Brain microvascular endothelial cell (primary cell): ENCODE results near the gene CREG1.

ENCODE experiments used
- DNase-seq: peaks from one replicate; pipeline ENCODE4 v3.0.0-alpha.2; 2020
- H3K27ac ChIP-seq: fragments of 250-450 bp; sonication (Bioruptor Pico); 2 replicates; pipeline ENCODE4 v1.5.1; 2020; ENCODE audit warnings: mild to moderate bottlenecking, moderate library complexity
- H3K27me3 ChIP-seq: fragments of 250-450 bp; sonication (Bioruptor Pico); replicated peaks from 2 replicates; pipeline ENCODE4 v1.5.1; 2020; ENCODE audit warnings: mild to moderate bottlenecking
- H3K36me3 ChIP-seq: fragments of 250-450 bp; sonication (Bioruptor Pico); replicated peaks from 2 replicates; pipeline ENCODE4 v1.5.1; 2020; ENCODE audit warnings: mild to moderate bottlenecking
- H3K4me3 ChIP-seq: 2 replicates; pipeline ENCODE4 v1.5.1; 2011; ENCODE audit warnings: low read depth, mild to moderate bottlenecking, control low read depth, low read length, moderate library complexity
- in situ Hi-C: cut with HindIII; loops from 2 replicates; pipeline ENCODE4 v1.10.0; 2017; ENCODE audit warnings: low sequenced_read_pairs, low pct_ligation_motif_present
- TF ChIP-seq, protein P1 (sequence below): IDR thresholded peaks from 2 replicates; pipeline ENCODE4 v1.5.1; 2011; ENCODE audit warnings: low read depth, mild to moderate bottlenecking, moderate library complexity, low read length, control low read depth, inconsistent platforms; ENCODE audit errors: missing control alignments

Gene CREG1

DNA sequence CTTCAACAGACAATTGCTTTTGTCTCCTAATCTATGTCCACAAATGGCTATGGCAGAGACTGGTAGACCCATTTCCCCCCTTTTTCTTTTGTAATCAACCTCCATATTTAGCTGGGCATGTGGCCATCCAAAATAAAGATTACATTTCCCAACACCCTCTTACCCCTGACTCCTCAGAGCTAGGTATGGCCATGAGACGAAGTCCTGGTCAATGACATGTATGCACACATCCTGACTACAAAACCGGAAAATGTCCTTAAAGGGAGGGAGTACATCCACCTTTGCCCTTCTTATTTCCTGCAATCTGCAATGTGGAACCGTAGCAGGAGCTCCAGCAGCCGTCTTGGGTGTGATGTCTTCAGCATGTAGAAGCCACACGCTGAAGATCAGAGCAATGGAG is 40.3 kb upstream of the CREG1 start:
- Histone ChIP-seq H3K27me3 (no peaks in the 10 kb centered on the region), H3K36me3 (no peaks in the 10 kb centered on the region), H3K4me3 (no peak overlapping the region), H3K27ac (no peak overlapping the region)
- TF ChIP-seq, protein P1, sequence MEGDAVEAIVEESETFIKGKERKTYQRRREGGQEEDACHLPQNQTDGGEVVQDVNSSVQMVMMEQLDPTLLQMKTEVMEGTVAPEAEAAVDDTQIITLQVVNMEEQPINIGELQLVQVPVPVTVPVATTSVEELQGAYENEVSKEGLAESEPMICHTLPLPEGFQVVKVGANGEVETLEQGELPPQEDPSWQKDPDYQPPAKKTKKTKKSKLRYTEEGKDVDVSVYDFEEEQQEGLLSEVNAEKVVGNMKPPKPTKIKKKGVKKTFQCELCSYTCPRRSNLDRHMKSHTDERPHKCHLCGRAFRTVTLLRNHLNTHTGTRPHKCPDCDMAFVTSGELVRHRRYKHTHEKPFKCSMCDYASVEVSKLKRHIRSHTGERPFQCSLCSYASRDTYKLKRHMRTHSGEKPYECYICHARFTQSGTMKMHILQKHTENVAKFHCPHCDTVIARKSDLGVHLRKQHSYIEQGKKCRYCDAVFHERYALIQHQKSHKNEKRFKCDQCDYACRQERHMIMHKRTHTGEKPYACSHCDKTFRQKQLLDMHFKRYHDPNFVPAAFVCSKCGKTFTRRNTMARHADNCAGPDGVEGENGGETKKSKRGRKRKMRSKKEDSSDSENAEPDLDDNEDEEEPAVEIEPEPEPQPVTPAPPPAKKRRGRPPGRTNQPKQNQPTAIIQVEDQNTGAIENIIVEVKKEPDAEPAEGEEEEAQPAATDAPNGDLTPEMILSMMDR = no peak
- no peak for DNase-seq
- in situ Hi-C loops = no loop called here

DNA sequence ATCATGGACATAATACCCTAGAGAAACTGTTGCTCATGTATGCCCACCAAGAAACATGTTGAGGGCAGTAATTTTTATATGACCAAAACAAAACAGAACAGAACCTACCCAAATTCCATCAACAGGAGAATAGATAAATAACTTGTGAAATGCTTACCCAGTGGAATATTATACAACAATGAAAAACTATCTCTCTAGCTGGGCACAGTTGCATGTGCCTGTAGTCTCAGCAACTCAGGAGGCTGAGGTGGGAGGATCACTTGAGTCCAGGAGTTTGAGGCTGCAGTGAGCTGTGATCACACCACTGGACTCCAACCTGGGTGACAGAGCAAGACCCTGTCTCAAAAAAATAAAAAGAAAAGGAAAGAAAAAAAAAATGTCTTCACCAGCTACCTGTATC is 38.9 kb upstream of the CREG1 start:
- no peaks in the 10 kb centered on the region for H3K36me3 ChIP-seq
- H3K27me3 ChIP-seq = no peaks in the 10 kb centered on the region
- TF ChIP-seq, protein P1 = no peak
- H3K27ac ChIP-seq = no peak overlapping the region
- H3K4me3 ChIP-seq = no peak overlapping the region
- DNase-seq = no peak
- in situ Hi-C loops = no loop called here

DNA sequence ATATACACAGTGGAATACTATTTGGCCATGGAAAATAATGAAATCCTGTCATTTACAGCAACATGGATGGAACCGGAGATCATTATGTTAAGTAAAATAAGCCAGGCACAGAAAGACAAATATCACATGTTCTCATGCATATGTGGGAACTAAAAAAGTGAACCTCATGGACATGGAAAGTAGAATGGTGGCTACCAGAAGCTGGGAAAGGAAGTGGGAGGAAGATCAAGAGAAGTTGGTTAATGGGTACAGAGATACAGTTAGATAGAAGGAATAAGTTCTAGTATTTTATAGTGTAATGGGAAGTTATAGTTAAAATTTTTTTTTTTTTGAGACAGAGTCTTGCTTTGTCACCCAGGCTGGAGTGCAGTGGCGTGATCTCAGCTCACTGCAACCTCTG is 34.8 kb upstream of the CREG1 start:
- H3K27me3 ChIP-seq = no peaks in the 10 kb centered on the region
- no peak for DNase-seq
- no peak overlapping the region for H3K4me3 ChIP-seq
- TF ChIP-seq, protein P1 = no peak
- no peaks in the 10 kb centered on the region for H3K36me3 ChIP-seq
- in situ Hi-C loops = no loop called here
- no peak overlapping the region for H3K27ac ChIP-seq

DNA sequence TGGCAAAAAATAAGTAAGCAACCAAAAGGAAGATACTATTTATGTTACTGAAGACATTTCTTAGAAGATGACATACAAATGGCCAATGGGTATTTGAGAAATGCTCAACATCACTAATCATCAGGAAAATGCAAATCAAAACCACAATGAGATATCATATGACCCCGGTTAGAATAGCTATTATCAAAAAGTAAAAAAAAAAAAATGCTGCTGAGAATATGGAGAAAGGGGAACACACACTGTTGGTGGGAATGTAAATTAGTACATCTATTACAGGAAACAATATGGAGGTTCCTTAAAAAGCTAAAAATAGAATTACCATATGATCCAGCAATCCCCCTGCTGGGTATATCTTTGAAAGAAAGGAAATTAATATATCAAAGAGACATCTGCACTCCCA is 34.3 kb upstream of the CREG1 start:
- in situ Hi-C loops = no loop called here
- no peaks in the 10 kb centered on the region for H3K36me3 ChIP-seq
- DNase-seq = no peak
- H3K4me3 ChIP-seq = no peak overlapping the region
- TF ChIP-seq, protein P1 = no peak
- no peak overlapping the region for H3K27ac ChIP-seq
- H3K27me3 ChIP-seq = no peaks in the 10 kb centered on the region

DNA sequence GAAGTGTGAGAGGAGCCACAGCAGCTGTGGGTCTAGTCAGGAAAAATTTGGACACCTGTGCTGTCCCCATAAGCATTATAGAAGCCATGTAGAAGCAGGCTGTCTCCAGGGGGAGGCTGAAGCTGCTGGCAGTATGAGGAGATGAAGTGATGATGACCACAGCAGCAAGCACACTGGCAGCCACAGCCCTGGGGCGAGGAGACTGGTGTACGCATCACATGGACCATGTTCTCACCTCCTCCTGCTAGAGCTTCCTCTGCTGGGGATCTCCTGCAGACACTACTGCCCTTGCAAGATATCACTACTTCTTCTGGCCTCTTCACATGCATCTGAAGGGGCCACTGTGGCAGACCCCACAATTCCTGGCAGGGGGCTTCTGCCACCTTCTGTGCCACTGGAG is 33.8 kb upstream of the CREG1 start:
- TF ChIP-seq, protein P1 = no peak
- H3K27me3 ChIP-seq = no peaks in the 10 kb centered on the region
- no peak for DNase-seq
- no peak overlapping the region for H3K27ac ChIP-seq
- in situ Hi-C loops = no loop called here
- no peak overlapping the region for H3K4me3 ChIP-seq
- H3K36me3 ChIP-seq = no peaks in the 10 kb centered on the region

DNA sequence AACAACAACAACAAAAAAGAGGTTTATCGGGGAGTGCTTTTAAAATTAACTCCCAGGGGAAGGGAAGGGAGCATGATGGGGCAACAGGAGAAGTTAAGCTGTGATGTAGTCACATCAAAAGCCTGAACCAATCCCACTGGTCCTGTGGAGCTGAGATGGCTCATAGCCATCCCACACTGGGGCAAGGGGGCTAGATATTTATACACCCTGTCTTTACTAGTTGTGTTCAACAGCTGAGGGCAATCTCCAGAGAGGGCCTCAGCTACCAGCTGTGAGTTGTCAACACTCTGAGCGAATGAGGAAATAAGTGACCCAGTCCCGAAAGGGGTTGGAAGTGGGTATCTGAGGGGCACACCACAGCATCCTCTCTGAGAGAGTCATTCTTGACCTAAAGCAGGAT is 31.0 kb upstream of the CREG1 start:
- H3K27me3 ChIP-seq = no peaks in the 10 kb centered on the region
- TF ChIP-seq, protein P1 = no peak
- DNase-seq = no peak
- H3K27ac ChIP-seq = no peak overlapping the region
- in situ Hi-C loops = no loop called here
- H3K36me3 ChIP-seq = no peaks in the 10 kb centered on the region
- no peak overlapping the region for H3K4me3 ChIP-seq
